GM23248 (cell line): ENCODE results near the gene SPATA16.

Experiments used
- EZH2 ChIP-seq: fragments of 200-600 bp; sonication (generic); IDR thresholded peaks from 2 replicates; pipeline ENCODE4 v1.6.1; 2018; ENCODE audit warnings: antibody characterized with exemption, mild to moderate bottlenecking; ENCODE audit not compliant: insufficient read depth, poor library complexity, severe bottlenecking
- EZH2phosphoT487 ChIP-seq: fragments of 200-600 bp; sonication (generic); IDR thresholded peaks from 2 replicates; pipeline ENCODE4 v1.6.1; 2018; ENCODE audit warnings: antibody characterized with exemption, moderate library complexity, mild to moderate bottlenecking, low read depth; ENCODE audit not compliant: insufficient read depth

DNA sequence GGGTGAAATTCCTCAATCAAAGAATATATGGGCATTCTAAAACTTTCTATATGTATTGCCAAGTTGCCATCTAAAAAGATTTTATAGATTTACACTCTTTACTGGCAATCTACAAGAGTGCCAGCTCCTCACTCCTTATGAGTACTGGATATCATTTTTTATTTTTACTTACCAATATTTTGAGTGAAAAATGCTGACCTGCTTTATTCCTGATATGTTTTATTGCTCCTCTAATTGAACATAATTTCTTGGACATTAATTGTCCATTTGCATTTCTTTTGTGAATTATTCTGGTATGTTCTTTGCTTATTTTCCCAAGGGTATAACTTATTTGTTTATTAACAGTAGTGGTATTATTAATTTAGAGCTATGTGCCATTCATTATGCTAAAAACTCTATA, 293.7 kb downstream of the SPATA16 start:
- no peak for TF ChIP-seq EZH2
- TF ChIP-seq EZH2phosphoT487: no peak
